BLaER1 (cell line): ENCODE results near the gene NAB1.
A peak's percentile ranks its signal among the peaks of the same experiment; 100 is the strongest.

Experiments
- H3K27ac ChIP-seq: shearing (Covaris generic); formaldehyde crosslinking; 2 replicates; pipeline ENCODE4 v1.8.1; 2022
- H3K27me3 ChIP-seq: shearing (Covaris generic); formaldehyde crosslinking; 2 replicates; pipeline ENCODE4 v1.8.1; 2022
- H3K36me3 ChIP-seq: shearing (Covaris generic); formaldehyde crosslinking; 2 replicates; pipeline ENCODE4 v1.8.1; 2022
- H3K4me1 ChIP-seq: shearing (Covaris generic); formaldehyde crosslinking; 2 replicates; pipeline ENCODE4 v1.8.1; 2022
- H3K4me2 ChIP-seq: shearing (Covaris generic); formaldehyde crosslinking; 2 replicates; pipeline ENCODE4 v1.8.1; 2022
- H3K4me3 ChIP-seq: shearing (Covaris generic); formaldehyde crosslinking; 2 replicates; pipeline ENCODE4 v1.8.1; 2022
- H3K9ac ChIP-seq: shearing (Covaris generic); formaldehyde crosslinking; 2 replicates; pipeline ENCODE4 v1.8.1; 2022
- H3K9me3 ChIP-seq: shearing (Covaris generic); formaldehyde crosslinking; 2 replicates; pipeline ENCODE4 v1.8.1; 2022
- H4K20me1 ChIP-seq: shearing (Covaris generic); formaldehyde crosslinking; 2 replicates; pipeline ENCODE4 v1.8.1; 2022
- Cebpa-rat ChIP-seq: shearing (Covaris generic); IDR thresholded peaks from 2 replicates; pipeline ENCODE4 v1.8.1; 2022

NAB1 gene

GRCh38 chr2:190637281-190637734 lies 11.6 kb upstream of the NAB1 start:
- Histone ChIP-seq H3K36me3 (no peaks in the 10 kb centered on the region), H3K27ac (no peak overlapping the region), H4K20me1 (no peaks in the 10 kb centered on the region), H3K4me1 (peaks cover 14% of the 10 kb centered on the region), H3K4me2 (peak overlapping the region; percentile 36), H3K27me3 (no peaks in the 10 kb centered on the region), H3K9ac (no peak overlapping the region), H3K4me3 (no peak overlapping the region), H3K9me3 (no peaks in the 10 kb centered on the region)
- no peak for TF ChIP-seq Cebpa-rat

- no peaks in the 10 kb centered on the region for H3K9me3 ChIP-seq
- TF ChIP-seq Cebpa-rat = no peak
- H3K9ac ChIP-seq = no peak overlapping the region
- no peaks in the 10 kb centered on the region for H3K36me3 ChIP-seq
- no peak overlapping the region for H3K27ac ChIP-seq
- no peaks in the 10 kb centered on the region for H4K20me1 ChIP-seq
- peaks cover 14% of the 10 kb centered on the region for H3K4me1 ChIP-seq
- peak overlapping the region; percentile 6; the same call in 1 of the 2 replicates for H3K4me2 ChIP-seq
- no peaks in the 10 kb centered on the region for H3K27me3 ChIP-seq
- H3K4me3 ChIP-seq = no peak overlapping the region
Measured at GRCh38 chr2:190637903-190638618, 10.8 kb upstream of the NAB1 start.

GRCh38 chr2:190640117-190640516 lies 8.8 kb upstream of the NAB1 start:
- Histone ChIP-seq H3K27me3 (no peaks in the 10 kb centered on the region), H3K9me3 (no peaks in the 10 kb centered on the region), H3K27ac (no peak overlapping the region), H3K9ac (no peak overlapping the region), H3K4me3 (no peak overlapping the region), H4K20me1 (no peaks in the 10 kb centered on the region), H3K4me2 (no peak overlapping the region), H3K36me3 (no peaks in the 10 kb centered on the region), H3K4me1 (peaks cover 14% of the 10 kb centered on the region)
- TF ChIP-seq Cebpa-rat = no peak

GRCh38 chr2:190641469-190641868 lies 7.4 kb upstream of the NAB1 start:
- Histone ChIP-seq H3K4me1 (peaks cover 14% of the 10 kb centered on the region), H3K4me3 (no peak overlapping the region), H3K9me3 (no peaks in the 10 kb centered on the region), H4K20me1 (no peaks in the 10 kb centered on the region), H3K9ac (no peak overlapping the region), H3K27ac (no peak overlapping the region), H3K36me3 (no peaks in the 10 kb centered on the region), H3K4me2 (no peak overlapping the region), H3K27me3 (no peaks in the 10 kb centered on the region)
- no peak for TF ChIP-seq Cebpa-rat

- Histone ChIP-seq H3K4me2 (no peak overlapping the region), H3K4me3 (no peak overlapping the region), H3K4me1 (peaks cover 18% of the 10 kb centered on the region), H4K20me1 (peaks cover 6% of the 10 kb centered on the region; the same call in 1 of the 2 replicates), H3K27ac (no peak overlapping the region), H3K9me3 (no peaks in the 10 kb centered on the region), H3K36me3 (no peaks in the 10 kb centered on the region), H3K9ac (no peak overlapping the region), H3K27me3 (no peaks in the 10 kb centered on the region)
- TF ChIP-seq Cebpa-rat = no peak
Measured at GRCh38 chr2:190646780-190647522, 1.9 kb upstream of the NAB1 start.

- no peak for TF ChIP-seq Cebpa-rat
- Histone ChIP-seq H4K20me1 (peaks cover 11% of the 10 kb centered on the region; the same call in 1 of the 2 replicates), H3K36me3 (no peaks in the 10 kb centered on the region), H3K4me3 (peak overlapping the region; percentile 97), H3K27ac (peak overlapping the region; percentile 60), H3K4me2 (peak overlapping the region; percentile 89), H3K9me3 (no peaks in the 10 kb centered on the region), H3K4me1 (peaks cover 18% of the 10 kb centered on the region), H3K9ac (peak overlapping the region; percentile 75), H3K27me3 (no peaks in the 10 kb centered on the region)
Measured at GRCh38 chr2:190648289-190649034, 421 bp upstream of the NAB1 start.

GRCh38 chr2:190649798-190650390 lies 1.0 kb downstream of the NAB1 start:
- Histone ChIP-seq H4K20me1 (peaks cover 19% of the 10 kb centered on the region; the same call in 1 of the 2 replicates), H3K4me1 (peaks cover 18% of the 10 kb centered on the region), H3K4me2 (peak overlapping the region; percentile 91), H3K27ac (peak overlapping the region; percentile 89), H3K36me3 (no peaks in the 10 kb centered on the region), H3K9ac (peak overlapping the region; percentile 92), H3K9me3 (no peaks in the 10 kb centered on the region), H3K4me3 (peak overlapping the region; percentile 97), H3K27me3 (no peaks in the 10 kb centered on the region)
- no peak for TF ChIP-seq Cebpa-rat

GRCh38 chr2:190651413-190651812 lies 2.5 kb downstream of the NAB1 start:
- H3K9me3 ChIP-seq = no peaks in the 10 kb centered on the region
- no peak overlapping the region for H3K27ac ChIP-seq
- no peak overlapping the region for H3K9ac ChIP-seq
- no peaks in the 10 kb centered on the region for H3K27me3 ChIP-seq
- H3K4me3 ChIP-seq = no peak overlapping the region
- no peaks in the 10 kb centered on the region for H3K36me3 ChIP-seq
- peaks cover 18% of the 10 kb centered on the region for H3K4me1 ChIP-seq
- no peak for TF ChIP-seq Cebpa-rat
- peaks cover 31% of the 10 kb centered on the region for H4K20me1 ChIP-seq
- peak overlapping the region; percentile 91; the same call in 1 of the 2 replicates for H3K4me2 ChIP-seq

- H3K4me2 ChIP-seq = no peak overlapping the region
- peaks cover 18% of the 10 kb centered on the region for H3K4me1 ChIP-seq
- no peak overlapping the region for H3K27ac ChIP-seq
- H3K4me3 ChIP-seq = no peak overlapping the region
- H3K36me3 ChIP-seq = no peaks in the 10 kb centered on the region
- peaks cover 39% of the 10 kb centered on the region for H4K20me1 ChIP-seq
- no peaks in the 10 kb centered on the region for H3K9me3 ChIP-seq
- H3K27me3 ChIP-seq = no peaks in the 10 kb centered on the region
- H3K9ac ChIP-seq = no peak overlapping the region
- TF ChIP-seq Cebpa-rat = no peak
Measured at GRCh38 chr2:190653231-190653630, 4.3 kb downstream of the NAB1 start.
